RWPE1 (cell line): ENCODE results near the gene TMPRSS6.

Experiments used
- CTCF ChIA-PET: fragments of 350-600 bp; sonication (Branson Sonifier 250); formaldehyde crosslinking; extraction: SDS; loops from one replicate; lab custom pipeline; 2021; lab: Yijun Ruan, JAX
- POLR2A ChIA-PET: fragments of 400-600 bp; formaldehyde crosslinking; extraction: SDS; loops from one replicate; lab custom pipeline; 2020; ENCODE audit warnings: antibody characterized with exemption; ENCODE audit not compliant: low non-redundant PET; lab: Yijun Ruan, JAX
- DNase-seq: peaks from one replicate; pipeline ENCODE4 v3.0.0; 2012; ENCODE audit warnings: low spot score
- H3K27ac ChIP-seq: fragments of 450-650 bp; 2 replicates; pipeline ENCODE4 v1.5.1; 2017
- CTCF ChIP-seq: fragments of 450-650 bp; conservative IDR thresholded peaks from 2 replicates; pipeline ENCODE4 v1.5.1; 2017; ENCODE audit warnings: low read depth, mild to moderate bottlenecking

The TMPRSS6 gene

GRCh38 chr22:37109242-37109917 is at the start of gene TMPRSS6:
TMPRSS6 (minus strand) TSS chr22:37109713; CDS start chr22:37103417, 6,296 bp downstream.
- CTCF ChIA-PET = no interaction called here
- DNase-seq = no peak
- no peak within 1 kb of the TSS for H3K27ac ChIP-seq
- TF ChIP-seq CTCF = no peak
- POLR2A ChIA-PET = no interaction called here

- POLR2A ChIA-PET = no interaction called here
- TF ChIP-seq CTCF = no peak
- no peak for DNase-seq
- no peak overlapping the region for H3K27ac ChIP-seq
- CTCF ChIA-PET = no interaction called here
Observed at GRCh38 chr22:37158963-37159290, 49.4 kb upstream of the TMPRSS6 start.

- CTCF ChIA-PET = no interaction called here
- no peak for DNase-seq
- POLR2A ChIA-PET = no interaction called here
- no peak overlapping the region for H3K27ac ChIP-seq
- no peak for TF ChIP-seq CTCF
Observed at GRCh38 chr22:37157516-37158285, 48.2 kb upstream of the TMPRSS6 start.

- DNase-seq = no peak
- TF ChIP-seq CTCF = no peak
- POLR2A ChIA-PET = no interaction called here
- CTCF ChIA-PET = no interaction called here
- H3K27ac ChIP-seq = no peak overlapping the region
Observed at GRCh38 chr22:37156686-37157435, 47.3 kb upstream of the TMPRSS6 start.

- DNase-seq = no peak
- H3K27ac ChIP-seq = no peak overlapping the region
- POLR2A ChIA-PET = no interaction called here
- no peak for TF ChIP-seq CTCF
- CTCF ChIA-PET = interaction anchor here (0.6 kb wide), 1 partner anchor 1174 kb away, joined by 5 read pairs; no protein-coding TSS in a partner anchor
Observed at GRCh38 chr22:37155971-37156370, 46.5 kb upstream of the TMPRSS6 start.
